GM19397 (cell line): ENCODE measurements around the gene DHRS11.
"Not testable (repeated sequence)": the region's sequence is repeated elsewhere in the genome, so short reads cannot be mapped to it uniquely, and the experiment has no call there.

Experiments
- ATAC-seq: cut with Tn5 transposase; IDR thresholded peaks from one replicate; pipeline ENCODE4 v1.9.1; 2021; ENCODE audit warnings: mild to moderate bottlenecking, moderate library complexity; ENCODE audit not compliant: unreplicated experiment

Gene DHRS11

DNA sequence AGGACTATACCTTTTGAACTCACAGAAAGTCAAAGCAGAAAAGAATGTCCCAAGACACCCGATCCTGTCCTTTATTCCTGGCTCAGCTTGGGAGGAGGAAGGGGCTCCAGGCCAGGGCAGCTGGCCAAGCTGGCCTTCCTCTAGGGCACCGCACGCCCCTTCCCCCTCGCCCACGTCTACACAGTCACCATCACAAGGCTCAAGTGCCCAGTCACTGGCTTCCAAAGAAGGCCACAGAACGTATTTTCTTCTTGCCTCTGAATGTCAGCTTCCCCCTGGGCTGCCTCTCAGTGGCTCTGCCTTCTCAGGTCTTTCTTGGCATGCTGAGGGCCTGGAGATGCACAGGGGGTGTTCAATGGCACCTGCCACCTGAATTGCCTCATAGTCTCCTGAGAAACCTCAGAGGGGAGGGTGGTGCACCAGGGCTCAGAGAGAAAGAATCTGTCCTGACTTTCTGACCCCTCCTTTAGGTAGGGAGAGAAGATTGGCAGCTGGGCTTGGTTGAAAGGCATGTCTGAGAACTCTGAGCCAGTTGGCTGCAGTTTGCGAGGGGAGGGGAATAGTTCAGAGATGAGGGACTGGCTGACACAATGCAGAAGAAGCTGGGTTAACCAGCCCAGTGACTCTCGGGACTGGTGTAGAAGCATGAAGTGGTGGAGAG lies 2.1 kb downstream of the DHRS11 start:
- no peak for ATAC-seq

DNA sequence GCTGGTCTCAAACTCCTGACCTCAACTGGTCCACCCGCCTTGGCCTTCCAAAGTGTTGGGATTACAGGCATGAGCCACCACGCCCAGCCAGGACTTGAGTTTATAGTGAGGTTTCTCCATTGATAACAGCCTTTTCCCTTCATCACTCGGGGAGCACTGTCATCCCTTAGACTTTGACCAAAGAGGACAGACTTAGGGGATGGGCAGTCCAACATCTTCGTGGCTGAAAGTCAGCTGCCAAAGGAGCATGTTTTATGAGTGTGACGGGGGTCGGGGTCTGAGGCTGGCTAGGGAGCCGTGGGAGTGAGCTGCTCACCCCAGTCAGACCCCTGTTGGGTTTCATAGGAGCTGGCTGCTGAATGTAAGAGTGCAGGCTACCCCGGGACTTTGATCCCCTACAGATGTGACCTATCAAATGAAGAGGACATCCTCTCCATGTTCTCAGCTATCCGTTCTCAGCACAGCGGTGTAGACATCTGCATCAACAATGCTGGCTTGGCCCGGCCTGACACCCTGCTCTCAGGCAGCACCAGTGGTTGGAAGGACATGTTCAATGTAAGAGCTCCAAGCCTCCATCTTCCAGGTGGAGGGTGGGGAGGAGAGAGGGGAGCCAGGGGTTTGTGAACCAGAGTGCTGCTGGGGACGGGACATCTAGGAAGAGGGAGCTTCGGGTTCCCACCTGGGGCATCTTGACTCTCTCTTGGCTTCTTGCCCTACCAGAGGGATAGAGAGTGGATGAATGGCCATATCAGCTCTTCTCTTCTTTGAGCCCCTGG lies 3.1 kb downstream of the DHRS11 start:
- ATAC-seq, result no peak

DNA sequence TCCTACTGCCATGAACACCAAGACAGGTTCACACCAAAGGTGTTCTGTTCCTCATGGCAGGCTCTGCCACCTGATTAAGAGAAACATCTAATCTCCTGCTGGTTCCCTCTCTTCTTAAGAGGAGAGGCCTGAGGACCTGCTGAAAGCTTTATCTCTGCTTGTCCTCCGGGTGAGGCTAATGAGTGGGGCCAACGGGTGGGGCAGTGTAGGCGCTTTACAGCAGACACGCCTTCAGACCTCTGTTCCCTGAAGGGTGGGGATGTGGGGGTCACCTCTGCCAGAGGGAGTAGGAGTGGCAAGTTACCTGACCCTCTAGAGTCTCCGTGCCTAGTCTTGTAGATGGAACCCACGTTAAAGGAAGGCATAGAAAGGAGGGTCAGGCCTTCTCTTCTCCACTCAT lies 5.5 kb downstream of the DHRS11 start:
- no peak for ATAC-seq

DNA sequence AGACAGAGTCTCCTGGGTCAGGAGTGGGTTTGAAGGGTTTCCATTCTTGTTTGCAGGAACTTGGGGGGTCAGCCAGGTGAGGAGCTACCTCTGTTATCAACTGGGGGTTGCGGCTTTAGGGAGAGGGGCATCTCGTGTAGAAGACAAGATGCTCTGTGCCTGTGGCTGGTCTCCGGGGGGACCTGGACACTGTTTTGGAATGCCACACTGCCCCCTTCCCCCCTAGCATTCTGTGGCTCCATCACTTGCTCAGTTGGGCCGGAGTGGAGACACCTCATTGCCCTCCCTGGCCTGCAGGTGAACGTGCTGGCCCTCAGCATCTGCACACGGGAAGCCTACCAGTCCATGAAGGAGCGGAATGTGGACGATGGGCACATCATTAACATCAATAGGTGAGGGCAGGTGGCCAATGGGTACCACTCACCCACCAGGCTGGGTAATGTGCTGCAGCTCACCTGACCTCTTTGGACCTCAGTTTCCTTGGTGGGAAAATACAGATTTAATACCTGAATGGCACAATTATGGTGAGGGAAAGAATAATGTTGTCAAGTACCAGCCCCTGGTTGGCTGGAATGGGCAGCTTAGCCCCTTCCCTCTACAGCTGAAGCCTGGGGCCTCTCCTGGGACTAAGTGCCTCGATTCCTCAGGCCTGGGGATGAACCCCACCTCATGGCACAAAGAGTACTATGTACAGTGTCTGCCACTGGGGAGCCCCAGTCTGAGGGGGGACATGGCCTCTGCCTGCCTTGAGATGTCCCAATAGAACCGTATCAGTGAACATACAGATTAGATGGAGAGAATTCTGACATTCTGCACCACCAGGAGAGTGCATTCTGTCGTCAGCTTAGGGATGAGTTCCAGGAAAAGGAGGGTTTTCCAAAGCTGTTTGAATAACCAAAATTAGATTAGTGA lies 6.4 kb downstream of the DHRS11 start:
- no peak for ATAC-seq

DNA sequence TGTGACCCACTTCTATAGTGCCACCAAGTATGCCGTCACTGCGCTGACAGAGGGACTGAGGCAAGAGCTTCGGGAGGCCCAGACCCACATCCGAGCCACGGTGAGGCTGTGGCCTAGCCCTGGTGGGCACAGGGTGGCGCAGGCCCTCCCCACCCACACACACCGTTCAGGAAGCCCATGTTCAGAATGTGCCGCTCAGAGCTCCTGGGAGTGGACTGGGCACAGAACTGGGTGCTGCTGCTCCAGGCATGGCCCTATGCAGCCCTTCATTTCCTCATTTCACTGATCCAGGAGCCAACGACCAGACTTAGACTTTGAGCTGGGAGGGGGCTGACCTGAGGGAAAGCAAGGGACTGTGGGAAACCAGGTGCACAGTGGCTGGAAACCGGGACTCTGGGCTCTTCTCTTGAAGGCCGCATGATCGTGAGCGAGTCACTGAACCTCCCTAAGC lies 7.3 kb downstream of the DHRS11 start:
- ATAC-seq, result no peak

DNA sequence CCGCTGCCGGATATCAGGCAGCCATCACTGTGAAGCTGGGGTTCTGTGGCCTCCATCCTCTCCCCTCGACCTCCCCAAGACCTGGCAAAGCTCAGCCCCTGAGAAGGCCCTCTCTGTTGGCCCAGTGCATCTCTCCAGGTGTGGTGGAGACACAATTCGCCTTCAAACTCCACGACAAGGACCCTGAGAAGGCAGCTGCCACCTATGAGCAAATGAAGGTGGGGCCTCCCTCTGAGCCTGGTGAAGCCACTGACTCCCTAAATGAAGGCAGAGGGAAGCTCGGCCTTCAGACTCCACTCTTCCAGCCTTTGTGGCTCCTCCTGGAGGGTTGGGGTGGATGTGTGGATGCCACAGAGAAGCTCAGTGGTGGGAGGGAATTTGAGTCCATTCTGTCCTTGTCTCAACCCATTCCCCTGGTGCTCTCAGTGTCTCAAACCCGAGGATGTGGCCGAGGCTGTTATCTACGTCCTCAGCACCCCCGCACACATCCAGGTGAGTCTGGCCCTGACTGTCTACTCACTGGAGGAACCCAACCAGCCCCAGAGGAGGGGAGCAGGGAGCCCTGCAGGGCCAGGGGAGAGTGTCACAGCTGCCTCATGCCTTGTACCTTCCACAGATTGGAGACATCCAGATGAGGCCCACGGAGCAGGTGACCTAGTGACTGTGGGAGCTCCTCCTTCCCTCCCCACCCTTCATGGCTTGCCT lies 8.0 kb downstream of the DHRS11 start:
- ATAC-seq, result no peak

DNA sequence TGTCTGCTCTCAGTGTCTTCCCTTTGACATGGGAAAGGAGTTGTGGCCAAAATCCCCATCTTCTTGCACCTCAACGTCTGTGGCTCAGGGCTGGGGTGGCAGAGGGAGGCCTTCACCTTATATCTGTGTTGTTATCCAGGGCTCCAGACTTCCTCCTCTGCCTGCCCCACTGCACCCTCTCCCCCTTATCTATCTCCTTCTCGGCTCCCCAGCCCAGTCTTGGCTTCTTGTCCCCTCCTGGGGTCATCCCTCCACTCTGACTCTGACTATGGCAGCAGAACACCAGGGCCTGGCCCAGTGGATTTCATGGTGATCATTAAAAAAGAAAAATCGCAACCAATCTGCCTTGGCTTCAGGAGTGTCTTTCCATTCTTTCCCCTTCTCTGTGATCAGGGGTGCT lies 8.8 kb downstream of the DHRS11 start:
- ATAC-seq, result no peak

DNA sequence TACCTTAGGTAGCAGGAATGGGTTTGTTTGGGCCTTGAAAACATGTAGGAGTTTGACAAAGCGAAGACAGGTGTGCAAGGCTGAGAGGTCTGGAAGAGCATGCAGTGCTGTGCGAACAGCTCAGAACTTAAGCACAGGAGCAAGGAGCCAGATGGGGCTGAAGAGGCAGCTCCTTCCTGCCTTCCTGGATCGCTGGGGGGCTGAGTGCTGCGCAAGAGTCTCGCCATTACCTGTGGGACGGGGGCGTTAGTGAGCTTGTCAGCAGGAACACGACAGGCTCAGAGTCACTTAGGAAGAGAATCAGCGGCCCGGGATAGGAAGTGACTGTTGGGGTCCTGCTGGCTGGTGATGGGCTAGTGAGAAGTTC lies 9.2 kb downstream of the DHRS11 start:
- ATAC-seq, result no peak

DNA sequence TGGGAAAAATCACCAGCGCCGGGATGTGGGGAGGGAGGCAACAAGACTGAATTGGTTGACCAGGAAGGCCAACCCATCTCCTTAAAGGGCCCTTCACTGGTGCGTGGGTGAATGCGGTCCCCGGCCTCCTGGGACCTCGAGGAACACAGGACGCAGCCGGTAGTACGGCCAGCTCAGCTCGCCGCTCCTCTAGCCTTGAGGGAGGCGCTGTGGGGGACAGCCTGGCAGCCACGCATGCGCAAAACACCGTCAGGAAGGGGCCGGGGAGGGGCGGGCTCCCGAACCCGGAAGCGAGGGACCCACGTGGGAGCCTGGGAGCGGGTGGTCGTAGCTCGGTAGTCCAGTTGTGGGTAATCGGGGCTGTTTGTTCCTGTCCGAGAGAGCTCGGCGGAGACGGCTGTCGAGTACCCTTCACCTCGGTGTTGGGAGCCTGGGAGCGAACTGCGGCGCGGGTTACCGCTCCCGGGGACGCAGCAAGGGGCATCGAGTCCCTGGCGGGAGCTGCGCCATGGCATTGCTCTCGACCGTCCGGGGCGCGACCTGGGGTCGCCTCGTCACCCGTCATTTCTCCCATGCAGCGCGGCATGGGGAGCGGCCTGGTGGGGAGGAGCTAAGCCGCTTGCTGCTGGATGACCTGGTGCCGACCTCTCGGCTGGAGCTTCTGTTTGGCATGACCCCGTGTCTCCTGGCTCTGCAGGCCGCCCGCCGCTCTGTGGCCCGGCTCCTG lies 9.8 kb downstream of the DHRS11 start, which contains the start of gene MRM1:
Gene MRM1 (plus strand): TSS at position 281 of the 727 bp plus-strand sequence. CDS start 228 bp downstream, at position 509.
- ATAC-seq, result peak; percentile 88

DNA sequence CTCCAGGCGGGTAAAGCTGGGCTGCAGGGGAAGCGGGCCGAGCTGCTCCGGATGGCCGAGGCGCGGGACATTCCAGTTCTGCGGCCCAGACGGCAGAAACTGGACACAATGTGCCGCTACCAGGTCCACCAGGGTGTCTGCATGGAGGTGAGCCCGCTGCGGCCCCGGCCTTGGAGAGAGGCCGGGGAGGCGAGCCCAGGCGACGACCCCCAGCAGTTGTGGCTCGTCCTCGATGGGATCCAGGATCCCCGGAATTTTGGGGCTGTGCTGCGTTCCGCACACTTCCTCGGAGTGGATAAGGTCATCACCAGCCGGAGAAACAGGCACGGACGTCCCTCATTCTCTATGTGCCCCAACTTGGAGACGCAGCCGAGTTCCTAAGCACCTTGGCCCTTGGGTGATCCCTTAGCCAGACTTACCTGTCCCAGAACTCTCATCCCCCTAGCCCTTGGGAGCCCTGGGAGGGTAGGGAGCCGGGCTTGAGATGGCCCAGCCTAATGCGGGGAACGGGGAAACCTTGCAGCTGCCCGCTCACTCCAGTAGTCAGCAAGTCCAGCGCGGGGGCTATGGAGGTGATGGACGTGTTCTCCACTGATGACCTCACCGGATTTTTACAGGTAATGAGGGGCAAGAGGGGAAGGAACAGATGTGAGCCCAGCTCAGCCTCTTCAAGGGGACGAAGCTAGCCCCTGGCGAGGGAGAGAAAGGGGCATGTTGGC lies 10.5 kb downstream of the DHRS11 start:
- peak; percentile 10 for ATAC-seq

DNA sequence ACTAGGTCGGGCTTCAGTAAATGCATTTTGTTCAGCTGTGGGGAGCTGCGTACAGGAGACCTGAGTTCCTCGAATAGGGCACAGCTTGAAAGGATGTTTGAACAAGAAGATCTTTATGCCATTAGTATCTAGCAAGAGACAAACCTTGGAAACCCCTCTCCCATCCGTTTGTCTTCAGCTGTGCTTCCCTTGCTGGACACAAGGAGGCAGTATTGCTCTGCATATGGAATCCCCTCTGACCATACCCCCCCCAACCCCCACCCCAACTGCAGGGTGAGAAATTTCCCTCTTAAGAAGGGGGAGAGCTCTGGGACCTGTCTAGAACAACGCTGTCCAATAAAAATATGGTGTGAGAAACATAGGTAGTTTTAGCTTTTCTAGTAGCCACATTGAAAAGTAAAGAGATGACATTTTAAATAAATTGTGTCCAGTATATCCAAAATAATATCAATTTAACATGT lies 11.3 kb downstream of the DHRS11 start:
- ATAC-seq, result no peak

DNA sequence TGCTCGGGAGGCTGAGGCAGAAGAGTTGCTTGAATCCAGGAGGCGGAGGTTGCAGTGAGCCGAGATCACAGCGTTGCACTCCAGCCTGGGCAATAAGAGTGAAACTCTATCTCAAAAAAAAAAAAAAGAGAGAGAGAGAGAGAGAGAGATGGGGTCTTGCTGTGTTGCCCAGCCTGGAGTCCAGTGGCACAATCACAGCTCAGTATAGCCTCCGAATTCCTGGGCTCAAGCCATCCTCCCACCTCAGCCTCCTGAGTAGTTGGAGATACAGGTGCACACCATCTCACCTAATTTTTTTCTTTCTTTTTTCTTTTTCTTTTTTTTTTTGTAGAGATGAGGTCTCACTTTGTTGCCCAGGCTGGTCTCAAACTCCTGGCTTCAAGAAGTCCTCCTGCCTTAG lies 13.3 kb downstream of the DHRS11 start:
- not testable (repeated sequence) for ATAC-seq

DNA sequence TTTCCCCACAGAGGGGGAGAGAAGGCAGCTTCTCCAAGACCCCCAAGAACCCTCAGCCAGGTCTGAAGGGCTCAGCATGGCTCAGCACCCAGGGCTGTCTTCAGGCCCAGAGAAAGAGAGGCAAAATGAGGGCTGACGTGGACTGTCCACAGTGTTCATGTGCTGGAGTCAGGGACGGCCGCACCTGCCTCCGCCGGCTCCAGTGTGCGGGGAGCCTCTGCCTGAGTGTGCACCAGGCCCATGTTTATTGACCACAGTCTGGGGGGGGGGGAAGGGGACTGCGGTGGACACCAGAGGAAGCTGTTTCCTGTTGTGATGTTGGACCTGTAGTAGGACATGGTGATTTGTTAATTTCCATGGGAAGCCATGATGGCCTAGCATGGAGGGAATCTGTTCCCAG lies 16.6 kb downstream of the DHRS11 start:
- ATAC-seq, result no peak

DNA sequence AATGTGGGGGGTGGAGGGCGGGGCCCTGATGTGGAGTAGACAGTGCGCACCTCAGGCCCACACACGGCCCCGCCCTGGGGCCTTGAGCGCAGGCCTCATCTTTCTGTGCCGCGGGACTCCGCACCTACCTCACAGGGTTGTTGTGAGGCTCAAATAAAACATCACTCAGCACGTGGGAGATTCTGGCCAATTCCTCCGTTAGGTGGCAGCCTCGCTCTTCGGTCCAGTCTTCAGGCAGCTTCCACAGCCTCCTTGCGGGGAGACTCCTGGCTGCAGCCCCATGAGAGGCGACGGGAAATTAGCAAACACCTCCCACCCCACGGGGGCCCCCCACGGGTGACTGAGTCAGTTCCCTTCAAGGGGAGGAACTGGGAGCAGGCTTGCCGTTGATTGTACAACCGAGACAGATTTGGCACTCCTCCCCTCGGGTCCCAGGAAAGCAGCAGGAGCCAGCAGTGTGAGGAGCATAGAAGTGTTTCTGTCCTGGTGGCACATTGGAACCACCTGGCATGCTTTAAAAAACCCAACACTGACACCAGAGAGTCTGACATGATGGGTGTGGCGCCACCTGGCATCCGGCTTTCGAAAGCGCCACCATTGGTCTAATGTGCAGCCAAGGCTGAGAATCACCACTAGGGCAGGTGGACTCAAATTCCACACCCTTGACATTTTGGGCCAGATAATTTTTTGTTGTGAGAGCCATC lies 17.3 kb downstream of the DHRS11 start:
- ATAC-seq, result no peak

DNA sequence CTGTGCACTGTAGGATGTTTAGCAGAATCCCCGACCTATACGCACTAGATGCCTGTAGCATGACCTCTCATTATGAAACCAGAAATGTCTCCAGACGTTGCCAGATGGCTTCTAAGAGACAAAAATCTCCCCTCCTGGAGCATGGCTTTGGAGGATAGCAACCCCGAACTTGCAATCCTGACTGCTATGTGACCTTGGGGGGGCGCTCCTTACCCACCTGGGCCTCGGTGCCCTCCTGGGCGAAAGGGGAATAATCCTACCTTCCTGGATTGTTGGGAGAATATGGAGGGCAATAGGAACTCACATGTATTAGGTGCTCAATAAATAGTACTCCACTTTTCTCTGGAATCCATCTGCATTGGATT lies 17.8 kb downstream of the DHRS11 start:
- no peak for ATAC-seq

DNA sequence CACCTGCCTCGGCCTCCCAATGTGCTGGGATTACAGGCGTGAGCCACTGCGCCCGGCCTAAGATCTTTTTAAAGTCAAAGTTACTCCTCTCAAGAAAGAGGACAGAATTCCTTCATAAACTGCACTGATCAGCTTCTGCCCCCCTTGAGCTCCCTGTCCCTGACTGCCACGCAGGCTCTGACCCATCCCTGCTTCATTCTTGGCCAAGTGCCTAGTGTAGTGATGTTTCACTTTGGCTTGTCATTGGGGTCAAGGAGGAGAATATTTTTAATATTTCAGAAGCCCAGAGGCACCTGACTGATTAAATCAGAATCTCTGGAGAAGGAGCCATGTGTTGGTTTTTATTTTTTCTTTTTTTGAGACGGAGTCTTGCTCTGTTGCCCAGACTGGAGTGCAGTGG lies 18.8 kb downstream of the DHRS11 start:
- no peak for ATAC-seq

DNA sequence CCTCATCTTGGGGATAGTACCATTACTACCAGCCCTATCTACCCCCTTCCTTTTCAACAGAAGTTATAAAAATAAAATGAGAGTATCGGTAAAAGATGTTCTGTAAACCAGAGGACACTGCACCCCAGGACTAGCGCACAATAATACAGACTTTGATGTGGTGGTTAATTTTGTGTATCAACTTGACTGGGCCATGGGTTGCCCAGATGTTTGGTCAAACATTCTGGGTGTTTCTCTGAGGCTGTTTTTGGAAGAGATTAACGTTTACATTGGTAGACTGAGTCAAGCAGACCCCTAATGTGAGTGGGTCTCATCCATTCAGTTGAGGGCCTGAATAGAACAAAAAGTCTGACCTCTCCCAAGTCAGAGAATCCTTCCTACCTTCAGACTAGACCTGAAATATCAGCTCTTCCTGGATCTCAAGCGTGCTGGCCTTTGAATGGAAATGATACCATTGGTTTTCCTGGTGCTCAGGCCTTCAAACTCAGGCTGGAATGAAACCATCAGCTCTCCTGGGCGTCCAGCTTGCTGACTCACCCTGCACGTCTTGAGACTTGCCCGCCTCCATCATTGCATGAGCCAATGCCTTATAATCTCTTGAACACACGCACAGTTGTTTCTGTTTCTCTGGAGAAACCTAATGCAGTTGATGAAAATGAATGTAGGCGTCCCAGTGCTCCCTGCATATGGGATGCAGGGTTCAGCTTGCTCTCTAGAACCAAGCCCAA lies 19.8 kb downstream of the DHRS11 start:
- no peak for ATAC-seq

DNA sequence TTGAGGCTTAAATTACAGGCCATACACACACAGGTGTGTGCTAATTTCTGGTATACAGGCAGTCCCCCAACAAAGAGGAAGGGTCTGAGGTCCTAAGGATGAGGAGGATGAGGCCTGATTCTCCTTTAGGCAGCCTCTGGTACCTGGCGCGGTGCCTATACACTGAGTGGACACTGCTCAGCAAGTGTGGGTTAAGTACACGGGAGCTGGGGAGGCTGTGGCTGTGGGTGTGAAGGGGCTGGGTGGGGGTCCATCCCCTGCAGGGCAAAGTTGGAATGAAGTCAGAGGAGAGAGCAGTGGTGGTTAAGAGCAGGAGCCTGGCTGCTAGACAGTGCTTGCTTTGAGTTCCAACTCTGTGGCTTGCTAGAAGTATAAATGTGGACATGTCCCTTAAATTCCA lies 20.6 kb downstream of the DHRS11 start:
- no peak for ATAC-seq
